Measurements from ENCODE around the gene HSPBAP1. TPM values are rescaled to one million over a fixed set of nuclear protein-coding genes. Genes with fewer than 3 reads are reported as not detected.

The HSPBAP1 gene
- total RNA-seq, 2 donors from 2014 or later = 8.2 to 11.9 TPM

GRCh38 chr3:122730240-122730639 lies 63.4 kb downstream of the HSPBAP1 start:
- Histone ChIP-seq H3K36me3 (peaks cover 7% of the 10 kb centered on the region), H3K27me3 (replicated peaks; ENCODE audit: insufficient read depth) (no peaks in the 10 kb centered on the region), H3K4me1 (ENCODE audit: control insufficient read depth in 1 of 2, low read depth in 2 of 2) (no peaks in the 10 kb centered on the region), H3K4me3 (no peak overlapping the region), H3K9me3 (no peaks in the 10 kb centered on the region), H3K27ac (no peak overlapping the region)
- no peak for DNase-seq (ENCODE audit: low spot score)
- TF ChIP-seq CTCF (IDR thresholded peaks at IDR 0.05) = no peak
- no peak for ATAC-seq (ENCODE audit: insufficient number of reproducible peaks, low FRiP score, low read depth)

- H3K27me3 ChIP-seq (replicated peaks; ENCODE audit: insufficient read depth) = no peaks in the 10 kb centered on the region
- no peak for ATAC-seq (ENCODE audit: insufficient number of reproducible peaks, low FRiP score, low read depth)
- H3K36me3 ChIP-seq = peaks cover 7% of the 10 kb centered on the region
- H3K9me3 ChIP-seq = no peaks in the 10 kb centered on the region
- no peak overlapping the region for H3K4me3 ChIP-seq
- no peaks in the 10 kb centered on the region for H3K4me1 ChIP-seq (ENCODE audit: control insufficient read depth in 1 of 2, low read depth in 2 of 2)
- DNase-seq (ENCODE audit: low spot score) = no peak
- TF ChIP-seq CTCF (IDR thresholded peaks at IDR 0.05) = no peak
- H3K27ac ChIP-seq = no peak overlapping the region
Observed at GRCh38 chr3:122728756-122729514, 64.7 kb downstream of the HSPBAP1 start.

GRCh38 chr3:122728186-122728585 lies 65.4 kb downstream of the HSPBAP1 start:
- no peak overlapping the region for H3K27ac ChIP-seq
- H3K9me3 ChIP-seq = no peaks in the 10 kb centered on the region
- ATAC-seq (ENCODE audit: insufficient number of reproducible peaks, low FRiP score, low read depth) = no peak
- DNase-seq (ENCODE audit: low spot score) = no peak
- no peaks in the 10 kb centered on the region for H3K27me3 ChIP-seq (replicated peaks; ENCODE audit: insufficient read depth)
- H3K36me3 ChIP-seq = peaks cover 7% of the 10 kb centered on the region
- H3K4me1 ChIP-seq (ENCODE audit: control insufficient read depth in 1 of 2, low read depth in 2 of 2) = no peaks in the 10 kb centered on the region
- no peak for TF ChIP-seq CTCF (IDR thresholded peaks at IDR 0.05)
- H3K4me3 ChIP-seq = no peak overlapping the region

GRCh38 chr3:122727766-122728165 lies 65.9 kb downstream of the HSPBAP1 start:
- TF ChIP-seq CTCF (IDR thresholded peaks at IDR 0.05) = no peak
- no peak overlapping the region for H3K4me3 ChIP-seq
- H3K27me3 ChIP-seq (replicated peaks; ENCODE audit: insufficient read depth) = no peaks in the 10 kb centered on the region
- no peaks in the 10 kb centered on the region for H3K9me3 ChIP-seq
- peaks cover 7% of the 10 kb centered on the region for H3K36me3 ChIP-seq
- ATAC-seq (ENCODE audit: insufficient number of reproducible peaks, low FRiP score, low read depth) = no peak
- H3K4me1 ChIP-seq (ENCODE audit: control insufficient read depth in 1 of 2, low read depth in 2 of 2) = no peaks in the 10 kb centered on the region
- no peak overlapping the region for H3K27ac ChIP-seq
- no peak for DNase-seq (ENCODE audit: low spot score)

- Histone ChIP-seq H3K4me3 (no peak overlapping the region), H3K27me3 (replicated peaks; ENCODE audit: insufficient read depth) (no peaks in the 10 kb centered on the region), H3K36me3 (peaks cover 7% of the 10 kb centered on the region), H3K9me3 (no peaks in the 10 kb centered on the region), H3K4me1 (ENCODE audit: control insufficient read depth in 1 of 2, low read depth in 2 of 2) (no peaks in the 10 kb centered on the region), H3K27ac (no peak overlapping the region)
- TF ChIP-seq CTCF (IDR thresholded peaks at IDR 0.05) = no peak
- no peak for ATAC-seq (ENCODE audit: insufficient number of reproducible peaks, low FRiP score, low read depth)
- DNase-seq (ENCODE audit: low spot score) = no peak
Observed at GRCh38 chr3:122727294-122727693, 66.3 kb downstream of the HSPBAP1 start.
